GM19023 (cell line): Measurements from ENCODE around the gene WDR41.
"Not testable (repeated sequence)": the region's sequence is repeated elsewhere in the genome, so short reads cannot be mapped to it uniquely, and the experiment has no call there.

Experiments
- ATAC-seq: cut with Tn5 transposase; IDR thresholded peaks from one replicate; pipeline ENCODE4 v1.9.1; 2021; ENCODE audit warnings: mild to moderate bottlenecking, moderate library complexity; ENCODE audit not compliant: unreplicated experiment

The WDR41 gene

GRCh38 chr5:77409870-77410621, 82.1 kb downstream of the WDR41 start:
- ATAC-seq, result no peak

- ATAC-seq, result no peak
Measured at GRCh38 chr5:77407152-77407551, 85.0 kb downstream of the WDR41 start.

- no peak for ATAC-seq
Measured at GRCh38 chr5:77402796-77403195, 89.3 kb downstream of the WDR41 start.

GRCh38 chr5:77400645-77401044, 91.5 kb downstream of the WDR41 start:
- ATAC-seq, result no peak

- no peak for ATAC-seq
Measured at GRCh38 chr5:77398896-77399295, 93.2 kb downstream of the WDR41 start.

- ATAC-seq, result no peak
Measured at GRCh38 chr5:77398458-77398857, 93.7 kb downstream of the WDR41 start.

- ATAC-seq, result no peak
Measured at GRCh38 chr5:77397686-77398292, 94.3 kb downstream of the WDR41 start.

GRCh38 chr5:77396017-77396416, 96.1 kb downstream of the WDR41 start:
- ATAC-seq, result no peak

- no peak for ATAC-seq
Measured at GRCh38 chr5:77394064-77394715, 97.9 kb downstream of the WDR41 start.

- ATAC-seq, result no peak
Measured at GRCh38 chr5:77391240-77391765, 100.8 kb downstream of the WDR41 start.

- no peak for ATAC-seq
Measured at GRCh38 chr5:77390795-77391194, 101.3 kb downstream of the WDR41 start.

GRCh38 chr5:77390221-77390620, 101.9 kb downstream of the WDR41 start:
- no peak for ATAC-seq

- no peak for ATAC-seq
Measured at GRCh38 chr5:77389746-77390145, 102.4 kb downstream of the WDR41 start.

GRCh38 chr5:77386340-77386739, 105.8 kb downstream of the WDR41 start:
- ATAC-seq, result not testable (repeated sequence)

GRCh38 chr5:77383336-77383735, 108.8 kb downstream of the WDR41 start:
- ATAC-seq, result not testable (repeated sequence)
